T1000 (cell line): Measurements from ENCODE around the gene FCSK.
"Not testable (repeated sequence)": the region's sequence is repeated elsewhere in the genome, so short reads cannot be mapped to it uniquely, and the experiment has no call there.

Experiments
- DNase-seq: peaks from one replicate; lab custom pipeline; 2025; ENCODE audit warnings: mixed read lengths; lab: John Stamatoyannopoulos, UW

The FCSK gene

GRCh38 chr16:70524399-70524825, 70.0 kb downstream of the FCSK start:
- not testable (repeated sequence) for DNase-seq

GRCh38 chr16:70526403-70526802, 72.0 kb downstream of the FCSK start:
- no peak for DNase-seq

DNA sequence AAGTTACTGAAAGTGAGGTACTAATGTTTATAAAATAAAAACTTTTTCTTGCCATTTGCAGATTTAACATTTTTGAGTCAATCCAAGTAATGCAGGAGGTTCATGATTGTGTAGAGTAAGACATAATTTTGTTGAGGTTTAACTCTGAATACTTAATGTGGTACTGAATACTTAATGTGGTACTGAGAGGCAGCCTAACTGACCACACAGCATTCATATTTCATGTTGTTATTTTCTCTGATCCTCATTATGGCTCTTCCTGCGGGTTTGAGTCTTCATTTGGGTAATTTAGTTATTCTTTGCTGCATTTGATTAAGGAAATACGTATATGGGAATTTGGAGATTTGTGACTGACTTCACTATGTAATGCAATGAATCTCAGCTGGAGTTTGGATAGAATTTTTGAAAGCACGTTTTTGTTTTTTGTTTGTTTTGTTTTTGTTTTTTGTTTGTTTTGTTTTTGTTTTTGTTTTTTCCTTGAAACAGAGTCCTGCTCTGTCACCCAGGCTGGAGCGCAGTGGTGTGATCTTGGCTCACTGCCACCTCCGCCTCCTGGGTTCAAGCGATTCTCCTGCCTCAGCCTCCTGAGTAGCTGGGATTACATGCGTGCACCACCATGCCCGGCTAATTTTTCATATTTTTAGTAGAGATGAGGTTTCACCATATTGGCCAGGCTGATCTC, 73.1 kb downstream of the FCSK start:
- DNase-seq = no peak

GRCh38 chr16:70529051-70529777, 74.8 kb downstream of the FCSK start:
- no peak for DNase-seq
